Posterior cingulate gyrus (tissue), 11 donors: ENCODE data around the gene UBE3B.

Source experiments
- DNase-seq, 10 donors: peaks; one replicate each; pipeline versions ENCODE4 v3.0.0 to v3.0.0-alpha.2; 2020 to 2021; ENCODE audit warnings: mixed read lengths in 3 of 10
- intact Hi-C: fragments of 100-400 bp; cut with DNase I; formaldehyde crosslinking; loops from one replicate; pipeline ENCODE4 v1.15.1; 2023

Gene UBE3B

GRCh38 chr12:109448272-109448671 lies 29.2 kb upstream of the UBE3B start:
- DNase-seq = no peak
- intact Hi-C loops = no loop called here

GRCh38 chr12:109448707-109449390 lies 28.6 kb upstream of the UBE3B start:
- intact Hi-C loops = no loop called here
- DNase-seq = no peak

- intact Hi-C loops = no loop called here
- DNase-seq = no peak
These were observed 27.4 kb upstream of the UBE3B start for GRCh38 chr12:109449845-109450532.

- intact Hi-C loops = no loop called here
- DNase-seq = no peak
These were observed 26.5 kb upstream of the UBE3B start for GRCh38 chr12:109450980-109451379.

GRCh38 chr12:109451400-109451799 lies 26.0 kb upstream of the UBE3B start:
- intact Hi-C loops = no loop called here
- DNase-seq = no peak

- intact Hi-C loops = no loop called here
- no peak for DNase-seq
These were observed 24.9 kb upstream of the UBE3B start for GRCh38 chr12:109452489-109452888.

GRCh38 chr12:109455706-109456105 lies 21.7 kb upstream of the UBE3B start:
- no peak for DNase-seq
- intact Hi-C loops = no loop called here

- no peak for DNase-seq
- intact Hi-C loops = no loop called here
These were observed 19.3 kb upstream of the UBE3B start for GRCh38 chr12:109458086-109458485.

- DNase-seq = no peak
- intact Hi-C loops = no loop called here
These were observed 18.6 kb upstream of the UBE3B start for GRCh38 chr12:109458771-109459208.

GRCh38 chr12:109459247-109459646 lies 18.2 kb upstream of the UBE3B start:
- intact Hi-C loops = no loop called here
- no peak for DNase-seq

GRCh38 chr12:109460538-109460937 lies 16.9 kb upstream of the UBE3B start:
- no peak for DNase-seq
- intact Hi-C loops = no loop called here

- no peak for DNase-seq
- intact Hi-C loops = no loop called here
These were observed 16.2 kb upstream of the UBE3B start for GRCh38 chr12:109461049-109461845.

GRCh38 chr12:109461846-109462756 lies 15.3 kb upstream of the UBE3B start:
- DNase-seq = peak in 3 of 10 donors; percentile 23 to 58 (median 44)
- intact Hi-C loops = no loop called here

GRCh38 chr12:109462868-109463692 lies 14.4 kb upstream of the UBE3B start:
- intact Hi-C loops = no loop called here
- no peak for DNase-seq

GRCh38 chr12:109463756-109464155 lies 13.7 kb upstream of the UBE3B start:
- intact Hi-C loops = no loop called here
- DNase-seq = no peak

- intact Hi-C loops = no loop called here
- DNase-seq = no peak
These were observed 12.6 kb upstream of the UBE3B start for GRCh38 chr12:109464642-109465351.

GRCh38 chr12:109466305-109466704 lies 11.1 kb upstream of the UBE3B start:
- DNase-seq = no peak
- intact Hi-C loops = no loop called here

GRCh38 chr12:109466821-109467220 lies 10.6 kb upstream of the UBE3B start:
- intact Hi-C loops = no loop called here
- no peak for DNase-seq
